ENCODE measurements around the gene MXRA8. TPM values are rescaled to one million over a fixed set of nuclear protein-coding genes. Genes with fewer than 3 reads are reported as not detected.

MXRA8 gene
- total RNA-seq, 1 donor from 2014 or later: 136 TPM

DNA sequence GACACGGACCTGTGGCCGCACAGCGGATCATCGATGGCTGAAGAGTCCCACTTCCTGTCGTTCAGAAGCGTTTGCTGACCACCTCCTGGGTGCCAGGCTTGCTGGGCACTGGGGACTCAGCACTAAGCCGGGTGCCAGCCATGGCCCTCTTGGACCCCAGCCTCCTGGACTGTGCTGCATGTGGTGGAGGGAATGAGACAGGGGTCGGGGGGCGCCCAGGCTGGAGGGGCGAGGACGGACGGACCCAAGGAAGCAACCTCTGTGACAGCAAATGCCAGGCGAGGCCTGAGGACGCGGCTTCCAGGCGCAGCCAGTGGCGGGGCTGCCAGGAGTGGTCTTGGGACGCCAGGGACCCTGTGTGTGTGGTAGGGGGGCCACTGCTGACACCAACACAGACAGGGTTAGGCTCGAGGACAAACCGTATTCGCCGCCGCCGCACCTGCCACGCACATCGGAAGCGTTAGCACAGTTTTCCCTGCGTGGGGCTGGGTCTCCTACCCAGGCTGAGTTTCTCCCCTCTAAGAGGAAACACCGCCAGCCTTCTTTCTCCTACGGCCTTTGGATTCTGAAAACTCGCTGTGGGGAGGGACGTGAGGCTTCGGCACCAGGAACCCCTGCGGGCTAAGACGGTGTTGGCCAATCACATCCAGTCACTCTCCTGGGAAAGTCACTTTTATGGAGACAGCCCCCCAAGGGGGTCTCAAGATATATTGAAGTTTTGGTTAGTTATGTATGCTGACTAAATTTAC, 3.1 kb upstream of the MXRA8 start:
- intact Hi-C loops (cut with DNase I): no loop called here

DNA sequence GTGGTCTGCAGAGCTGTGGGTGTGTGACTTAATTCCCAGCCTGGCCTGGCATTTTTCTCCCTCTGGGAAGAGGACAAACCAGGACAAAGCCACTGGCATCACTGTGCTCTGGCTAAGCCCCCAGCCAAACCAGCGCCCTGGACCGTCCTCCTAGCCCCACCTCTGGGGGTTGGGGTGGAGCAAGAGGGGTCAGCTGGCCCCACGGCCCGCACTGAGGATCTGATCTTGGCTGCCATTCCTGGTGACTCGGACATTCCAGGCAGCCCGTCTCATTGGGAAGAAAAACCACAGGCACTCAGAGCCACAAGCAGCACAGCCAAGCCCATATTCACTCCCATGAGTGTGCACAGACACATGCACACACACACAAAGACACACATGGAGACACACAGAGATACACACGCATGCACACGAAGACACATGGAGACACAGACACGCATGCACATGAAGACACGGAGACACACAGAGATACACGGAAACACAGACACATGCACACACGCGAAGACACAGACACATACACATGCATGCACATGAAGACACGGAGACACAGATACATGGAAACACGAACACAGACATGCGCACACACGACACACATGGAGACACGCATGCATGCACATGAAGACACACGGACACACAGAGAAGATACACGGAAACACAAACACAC, 2.3 kb upstream of the MXRA8 start:
- intact Hi-C loops (cut with DNase I): no loop called here
- Histone ChIP-seq H3K27me3 (no peaks in the 10 kb centered on the region), H3K4me1 (peaks cover 67% of the 10 kb centered on the region), H3K36me3 (no peaks in the 10 kb centered on the region), H3K9me3 (no peaks in the 10 kb centered on the region), H3K4me3 (peak overlapping the region in 1 of 2 donors; percentile 14), H3K27ac (peak overlapping the region; percentile 92)
- no peak for DNase-seq (ENCODE audit: extremely low spot score in 2 of 2)
- TF ChIP-seq POLR2A (IDR thresholded peaks at IDR 0.05): no peak
- TF ChIP-seq POLR2AphosphoS5 (IDR thresholded peaks at IDR 0.05; ENCODE audit: insufficient read depth in 1 of 2, low read depth in 1 of 2): peak; percentile 20 to 76

More for the DNA sequence above, 3.1 kb upstream of the MXRA8 start:
- no peaks in the 10 kb centered on the region for H3K36me3 ChIP-seq
- H3K27ac ChIP-seq: peak overlapping the region; percentile 92
- peaks cover 59% of the 10 kb centered on the region for H3K4me1 ChIP-seq
- H3K4me3 ChIP-seq: no peak overlapping the region
- no peak for DNase-seq (ENCODE audit: extremely low spot score in 2 of 2)
- no peak for TF ChIP-seq POLR2AphosphoS5 (IDR thresholded peaks at IDR 0.05; ENCODE audit: insufficient read depth in 1 of 2, low read depth in 1 of 2)
- no peak for TF ChIP-seq POLR2A (IDR thresholded peaks at IDR 0.05)
- TF ChIP-seq, protein P1, sequence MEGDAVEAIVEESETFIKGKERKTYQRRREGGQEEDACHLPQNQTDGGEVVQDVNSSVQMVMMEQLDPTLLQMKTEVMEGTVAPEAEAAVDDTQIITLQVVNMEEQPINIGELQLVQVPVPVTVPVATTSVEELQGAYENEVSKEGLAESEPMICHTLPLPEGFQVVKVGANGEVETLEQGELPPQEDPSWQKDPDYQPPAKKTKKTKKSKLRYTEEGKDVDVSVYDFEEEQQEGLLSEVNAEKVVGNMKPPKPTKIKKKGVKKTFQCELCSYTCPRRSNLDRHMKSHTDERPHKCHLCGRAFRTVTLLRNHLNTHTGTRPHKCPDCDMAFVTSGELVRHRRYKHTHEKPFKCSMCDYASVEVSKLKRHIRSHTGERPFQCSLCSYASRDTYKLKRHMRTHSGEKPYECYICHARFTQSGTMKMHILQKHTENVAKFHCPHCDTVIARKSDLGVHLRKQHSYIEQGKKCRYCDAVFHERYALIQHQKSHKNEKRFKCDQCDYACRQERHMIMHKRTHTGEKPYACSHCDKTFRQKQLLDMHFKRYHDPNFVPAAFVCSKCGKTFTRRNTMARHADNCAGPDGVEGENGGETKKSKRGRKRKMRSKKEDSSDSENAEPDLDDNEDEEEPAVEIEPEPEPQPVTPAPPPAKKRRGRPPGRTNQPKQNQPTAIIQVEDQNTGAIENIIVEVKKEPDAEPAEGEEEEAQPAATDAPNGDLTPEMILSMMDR (IDR thresholded peaks at IDR 0.05): no peak
- H3K9me3 ChIP-seq: no peaks in the 10 kb centered on the region
- H3K27me3 ChIP-seq: no peaks in the 10 kb centered on the region

DNA sequence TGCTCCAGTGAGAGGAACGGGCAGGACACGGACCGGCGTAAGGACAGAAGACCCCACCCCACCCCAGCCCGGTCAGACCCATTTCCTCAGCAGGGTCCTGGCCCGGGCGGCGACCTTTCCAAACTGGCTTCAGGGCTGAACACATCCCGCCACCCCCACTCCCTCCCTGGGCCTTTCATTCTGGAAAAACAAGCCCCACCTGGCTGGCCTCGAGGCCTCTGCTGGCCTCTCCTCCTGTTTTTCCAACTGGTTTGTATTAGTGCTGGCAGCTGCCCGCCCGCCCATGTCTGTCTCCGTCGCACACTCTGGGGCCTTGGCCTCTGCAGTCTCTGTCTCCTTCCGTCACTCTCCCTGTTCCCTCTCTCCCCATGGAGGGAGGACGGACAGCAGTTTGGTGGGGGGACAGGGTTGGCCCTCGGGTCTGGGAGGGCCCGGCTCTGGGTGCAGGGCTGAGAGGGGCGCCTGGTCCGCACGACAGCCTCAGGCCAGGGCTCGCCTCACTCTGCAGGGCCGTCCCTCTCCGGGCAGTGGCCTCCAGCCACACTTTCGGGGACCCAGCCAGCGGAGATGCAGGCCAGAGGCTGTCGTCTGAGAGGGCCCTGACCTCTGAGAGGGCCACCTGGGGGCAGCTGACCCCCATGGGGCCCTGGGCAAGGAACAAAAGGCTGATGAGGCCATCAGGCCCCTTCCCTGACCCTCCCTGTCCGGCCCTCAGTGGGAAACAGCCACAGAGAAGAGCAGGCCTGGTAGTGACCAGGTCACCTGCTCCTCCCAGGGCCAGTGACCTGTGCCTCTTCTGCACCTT, 1.5 kb upstream of the MXRA8 start:
- H3K27me3 ChIP-seq: no peaks in the 10 kb centered on the region

DNA sequence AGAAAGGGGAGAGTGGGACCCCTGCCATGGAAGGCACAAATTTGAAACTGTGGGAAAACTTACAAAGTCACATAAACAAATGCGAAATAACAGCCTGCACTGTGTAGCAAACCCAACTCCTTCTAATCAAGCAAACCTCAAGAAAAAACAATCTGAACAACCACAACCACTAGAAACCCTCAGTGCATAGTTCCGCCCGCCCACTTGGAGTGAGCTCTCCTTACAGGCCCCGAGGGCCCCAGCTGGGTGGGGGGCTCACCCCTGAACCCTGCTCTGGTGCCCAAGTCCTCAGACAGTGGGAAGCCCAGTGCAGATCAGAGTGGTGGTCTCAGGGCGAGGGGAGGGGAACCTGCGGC, 931 bp upstream of the MXRA8 start:
- H3K4me1 ChIP-seq: peaks cover 80% of the 10 kb centered on the region
- H3K27ac ChIP-seq: peak overlapping the region; percentile 92
- TF ChIP-seq, protein P1 (IDR thresholded peaks at IDR 0.05): no peak
- TF ChIP-seq POLR2A (IDR thresholded peaks at IDR 0.05): no peak
- no peak for TF ChIP-seq POLR2AphosphoS5 (IDR thresholded peaks at IDR 0.05; ENCODE audit: insufficient read depth in 1 of 2, low read depth in 1 of 2)
- DNase-seq (ENCODE audit: extremely low spot score in 2 of 2): no peak
- H3K36me3 ChIP-seq: peaks cover 0 to 1% of the 10 kb centered on the region in 2 donors
- H3K9me3 ChIP-seq: no peaks in the 10 kb centered on the region
- no peak overlapping the region for H3K4me3 ChIP-seq
- intact Hi-C loops (cut with DNase I): no loop called here
- H3K27me3 ChIP-seq: no peaks in the 10 kb centered on the region

More for the DNA sequence above, 1.5 kb upstream of the MXRA8 start:
- intact Hi-C loops (cut with DNase I): no loop called here
- H3K36me3 ChIP-seq: no peaks in the 10 kb centered on the region
- TF ChIP-seq POLR2A (IDR thresholded peaks at IDR 0.05) (no peak), POLR2AphosphoS5 (IDR thresholded peaks at IDR 0.05; ENCODE audit: insufficient read depth in 1 of 2, low read depth in 1 of 2) (peak in 1 of 2 donors; percentile 33)
- TF ChIP-seq, protein P1 (IDR thresholded peaks at IDR 0.05): no peak
- no peak for DNase-seq (ENCODE audit: extremely low spot score in 2 of 2)
- H3K27ac ChIP-seq: peak overlapping the region; percentile 92
- peak overlapping the region in 1 of 2 donors; percentile 14 for H3K4me3 ChIP-seq
- peaks cover 74% of the 10 kb centered on the region for H3K4me1 ChIP-seq
- H3K9me3 ChIP-seq: no peaks in the 10 kb centered on the region

DNA sequence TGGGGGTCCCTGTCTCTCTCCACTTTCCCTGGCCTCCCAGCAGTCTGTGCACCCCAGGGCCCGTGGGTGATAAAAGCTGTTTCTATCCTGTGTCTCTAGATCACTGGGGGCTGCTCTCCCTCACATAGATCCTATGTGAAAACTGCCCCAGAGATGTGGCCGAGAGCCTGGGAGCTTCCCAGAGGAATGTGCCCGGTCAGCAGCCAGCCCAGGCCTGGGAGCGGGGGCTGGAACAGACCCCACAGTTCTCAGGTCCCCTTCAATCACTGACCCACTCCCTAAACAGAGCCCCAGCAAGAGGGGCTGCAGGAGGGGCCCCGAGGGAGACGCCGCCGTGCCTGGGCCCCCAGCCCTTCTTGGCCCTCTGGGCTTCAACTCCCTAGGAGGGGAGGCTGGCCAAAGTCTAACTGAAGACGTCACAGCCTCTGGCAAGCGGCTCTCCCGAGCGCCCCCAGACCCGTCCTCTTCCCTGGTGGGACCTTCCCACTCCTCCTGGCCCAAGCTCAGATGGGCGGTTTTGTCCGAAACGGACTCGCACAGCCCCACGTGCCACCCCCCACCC, 403 bp downstream of the MXRA8 start:
- peaks cover 94% of the 10 kb centered on the region for H3K4me1 ChIP-seq
- peaks cover 0 to 8% of the 10 kb centered on the region in 2 donors for H3K36me3 ChIP-seq
- intact Hi-C loops (cut with DNase I): no loop called here
- H3K27me3 ChIP-seq: no peaks in the 10 kb centered on the region
- peak overlapping the region; percentile 92 for H3K27ac ChIP-seq
- H3K4me3 ChIP-seq: peak overlapping the region; percentile 54 to 61
- no peak for TF ChIP-seq POLR2A (IDR thresholded peaks at IDR 0.05)
- TF ChIP-seq, protein P1 (IDR thresholded peaks at IDR 0.05): no peak
- TF ChIP-seq POLR2AphosphoS5 (IDR thresholded peaks at IDR 0.05; ENCODE audit: insufficient read depth in 1 of 2, low read depth in 1 of 2): no peak
- H3K9me3 ChIP-seq: no peaks in the 10 kb centered on the region
- DNase-seq (ENCODE audit: extremely low spot score in 2 of 2): no peak

Data from vagina (tissue), 2 donors.